Activated CD4-positive, alpha-beta T cell treated with anti-CD3 and anti-CD28 coated beads for 36 hours (primary cell): ENCODE results near the gene GPSM1. TPM values are rescaled to one million over a fixed set of nuclear protein-coding genes. Genes with fewer than 3 reads are reported as not detected.
A peak's percentile ranks its signal among the peaks of the same experiment; 100 is the strongest.

Experiments
- ATAC-seq: fragments of 200-7000 bp; cut with Tn5 transposase; one replicate; pipeline ENCODE4 v1.10.0; 2021; ENCODE audit warnings: mild to moderate bottlenecking, moderate library complexity
- CTCF ChIA-PET: fragments of 350-600 bp; sonication (Branson Sonifier 250); formaldehyde crosslinking; loops from one replicate; lab custom pipeline; 2021; ENCODE audit warnings: antibody characterized with exemption; lab: Charles Lee
- POLR2A ChIA-PET: fragments of 350-600 bp; sonication (Branson Sonifier 250); formaldehyde crosslinking; loops from one replicate; lab custom pipeline; 2021; ENCODE audit warnings: antibody characterized with exemption, inconsistent platforms; lab: Charles Lee
- DNase-seq: peaks from one replicate; pipeline ENCODE4 v3.0.0-alpha.2; 2020
- H3K27ac Mint-ChIP-seq: one replicate; pipeline ENCODE4 v1.8.0; 2021; ENCODE audit warnings: mixed read lengths
- H3K27me3 Mint-ChIP-seq: one replicate; pipeline ENCODE4 v1.8.0; 2021; ENCODE audit warnings: mixed read lengths
- H3K36me3 Mint-ChIP-seq: one replicate; pipeline ENCODE4 v1.8.0; 2021; ENCODE audit warnings: low read depth, mixed read lengths
- H3K4me1 Mint-ChIP-seq: one replicate; pipeline ENCODE4 v1.8.0; 2021; ENCODE audit warnings: mixed read lengths
- H3K4me3 Mint-ChIP-seq: one replicate; pipeline ENCODE4 v1.8.0; 2021; ENCODE audit warnings: mild to moderate bottlenecking, moderate library complexity, mixed read lengths
- H3K9me3 Mint-ChIP-seq: one replicate; pipeline ENCODE4 v1.8.0; 2021; ENCODE audit warnings: low read depth, mixed read lengths
- intact Hi-C, 2 experiments: fragments of 100-400 bp; cut with DNase I in 1 of 2; cut with micrococcal nuclease in 1 of 2; formaldehyde crosslinking; loops; one replicate each; pipeline versions ENCODE4 v1.14.2 to v1.15.1; 2022 to 2024; cut with DNase I, micrococcal nuclease
- total RNA-seq, 2 experiments: library from RNA; stranded (reverse); gene quantifications; one replicate each; pipeline ENCODE4 v1.2.3, GENCODE V29; 2021

GPSM1 gene
- total RNA-seq, 2 experiments from 2014 or later: 9.6 to 10.8 TPM

DNA sequence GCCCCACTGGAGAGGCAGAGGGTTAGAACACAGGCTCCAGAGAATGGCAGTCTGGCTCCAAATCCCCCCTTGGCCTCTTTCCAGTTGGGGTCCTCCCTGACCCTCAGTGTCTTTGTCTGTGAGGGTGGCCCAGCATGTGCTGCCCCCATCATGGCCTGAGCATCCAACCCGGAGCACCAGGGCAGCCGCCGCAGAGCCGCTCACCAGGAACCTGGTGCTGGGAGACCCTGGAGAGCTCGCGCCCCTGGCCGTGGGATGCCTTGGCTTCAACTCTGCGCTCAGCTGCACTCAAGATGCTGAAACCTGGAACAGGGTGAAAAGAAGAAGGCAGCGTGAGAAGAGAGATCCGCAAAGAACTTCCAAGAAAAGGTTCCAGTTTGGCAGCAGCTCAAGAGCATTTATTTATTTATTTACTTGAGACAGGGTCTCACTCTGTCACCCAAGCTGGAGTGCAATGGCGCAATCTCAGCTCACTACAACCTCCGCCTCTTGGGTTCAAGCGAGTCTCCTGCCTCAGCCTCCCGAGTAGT is 27.3 kb upstream of the GPSM1 start:
- ChIA-PET POLR2A (no interaction called here), CTCF (no interaction called here)
- Mint-ChIP-seq H3K9me3 (no peaks in the 10 kb centered on the region), H3K27ac (no peak overlapping the region), H3K4me3 (no peak overlapping the region), H3K4me1 (no peaks in the 10 kb centered on the region), H3K27me3 (no peaks in the 10 kb centered on the region), H3K36me3 (no peaks in the 10 kb centered on the region)
- no peak for ATAC-seq
- intact Hi-C loops: no loop called here
- no peak for DNase-seq

DNA sequence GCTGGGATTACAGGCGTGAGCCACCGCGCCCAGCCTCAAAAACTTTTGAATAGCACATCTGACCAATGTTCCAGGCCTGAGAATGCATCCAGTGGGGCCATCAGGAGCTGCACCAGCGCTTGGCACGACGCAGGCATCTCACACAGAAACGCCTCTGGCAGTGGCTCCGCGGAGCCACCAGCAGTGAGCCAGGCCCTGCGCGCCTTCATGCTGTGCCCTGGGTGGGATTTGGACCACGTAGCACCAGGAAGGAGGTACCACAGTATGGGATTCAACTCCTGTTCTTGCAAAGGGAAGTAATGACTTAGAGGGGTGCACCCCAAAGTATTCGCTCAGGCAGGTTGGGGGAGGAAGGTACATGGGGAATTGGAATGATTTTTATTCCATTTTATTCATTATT is 26.5 kb upstream of the GPSM1 start:
- Mint-ChIP-seq H3K9me3 (no peaks in the 10 kb centered on the region), H3K4me3 (no peak overlapping the region), H3K27me3 (no peaks in the 10 kb centered on the region), H3K36me3 (no peaks in the 10 kb centered on the region), H3K27ac (no peak overlapping the region), H3K4me1 (no peaks in the 10 kb centered on the region)
- no peak for ATAC-seq
- DNase-seq: no peak
- ChIA-PET CTCF (no interaction called here), POLR2A (no interaction called here)
- intact Hi-C loops: no loop called here

DNA sequence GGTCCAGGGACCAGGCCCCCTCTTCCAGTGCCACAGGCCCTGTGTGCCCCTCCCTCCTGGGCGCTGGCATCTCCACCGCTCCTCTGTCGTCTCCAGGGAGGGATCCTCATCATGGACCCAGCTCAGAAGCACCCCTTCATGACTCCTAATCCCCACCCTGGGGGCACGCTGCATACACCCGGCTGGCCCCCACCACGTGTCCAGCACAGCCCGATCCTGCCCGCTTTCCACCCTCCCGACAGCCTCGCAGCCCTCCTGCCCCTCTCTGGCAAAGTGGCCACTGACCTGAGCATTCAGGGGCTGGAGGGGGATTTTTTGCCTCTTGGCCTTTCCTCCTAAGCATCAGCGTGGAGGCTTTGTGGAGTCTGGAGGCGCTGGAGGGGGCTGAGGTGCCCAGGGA is 24.8 kb upstream of the GPSM1 start:
- no peaks in the 10 kb centered on the region for H3K36me3 Mint-ChIP-seq
- no peak overlapping the region for H3K27ac Mint-ChIP-seq
- intact Hi-C loops: no loop called here
- peaks cover 4% of the 10 kb centered on the region for H3K27me3 Mint-ChIP-seq
- POLR2A ChIA-PET: no interaction called here
- DNase-seq (no peak), ATAC-seq (no peak)
- peaks cover 4% of the 10 kb centered on the region for H3K4me1 Mint-ChIP-seq
- H3K4me3 Mint-ChIP-seq: no peak overlapping the region
- CTCF ChIA-PET: interaction anchor here (0.6 kb wide), 1 partner anchor 133 kb away, joined by 4 read pairs; no protein-coding TSS in a partner anchor
- no peaks in the 10 kb centered on the region for H3K9me3 Mint-ChIP-seq

DNA sequence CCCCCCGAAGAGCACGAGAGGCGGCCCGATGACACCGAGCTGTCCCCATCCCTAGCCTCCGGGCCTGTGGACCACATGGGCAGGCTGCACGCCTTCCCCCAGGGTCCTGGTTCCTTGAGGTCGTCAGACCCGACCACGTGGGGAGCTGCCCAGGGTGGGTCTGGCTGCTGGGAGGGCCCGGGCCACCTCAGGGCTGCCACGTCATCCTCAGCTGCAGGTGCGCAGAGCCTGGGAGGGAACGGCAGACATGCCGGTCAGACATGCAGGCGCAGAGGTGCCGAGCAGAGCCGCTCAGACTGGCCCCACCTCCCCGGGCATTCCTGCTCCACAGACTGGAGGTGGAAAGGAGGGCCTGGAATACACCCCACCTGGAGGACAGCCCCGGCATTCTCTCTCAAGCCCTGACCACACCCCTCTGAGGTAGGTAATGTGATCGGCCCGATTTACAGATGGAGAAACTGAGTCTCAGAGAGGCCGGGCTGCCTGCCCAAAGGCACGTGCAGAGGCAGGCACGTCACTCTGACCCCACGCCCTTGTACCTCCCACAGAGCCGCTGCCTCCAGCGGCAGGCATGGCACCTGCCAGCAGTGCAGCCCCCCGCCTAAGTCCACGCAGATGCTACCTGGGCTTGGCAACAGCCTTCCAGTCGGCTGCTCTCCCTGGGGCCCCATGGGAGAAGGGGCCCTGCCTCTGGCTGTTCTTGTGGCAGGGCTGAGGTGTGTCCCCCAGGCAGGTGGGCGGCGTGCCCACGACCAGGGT is 24.1 kb upstream of the GPSM1 start:
- ATAC-seq (no peak), DNase-seq (no peak)
- Mint-ChIP-seq H3K4me1 (peaks cover 4% of the 10 kb centered on the region), H3K27me3 (peaks cover 4% of the 10 kb centered on the region), H3K36me3 (no peaks in the 10 kb centered on the region), H3K9me3 (no peaks in the 10 kb centered on the region), H3K27ac (no peak overlapping the region), H3K4me3 (no peak overlapping the region)
- intact Hi-C loops: no loop called here
- ChIA-PET POLR2A (no interaction called here), CTCF (interaction anchor here (0.6 kb wide), 1 partner anchor 134 kb away, joined by 4 read pairs; no protein-coding TSS in a partner anchor)

DNA sequence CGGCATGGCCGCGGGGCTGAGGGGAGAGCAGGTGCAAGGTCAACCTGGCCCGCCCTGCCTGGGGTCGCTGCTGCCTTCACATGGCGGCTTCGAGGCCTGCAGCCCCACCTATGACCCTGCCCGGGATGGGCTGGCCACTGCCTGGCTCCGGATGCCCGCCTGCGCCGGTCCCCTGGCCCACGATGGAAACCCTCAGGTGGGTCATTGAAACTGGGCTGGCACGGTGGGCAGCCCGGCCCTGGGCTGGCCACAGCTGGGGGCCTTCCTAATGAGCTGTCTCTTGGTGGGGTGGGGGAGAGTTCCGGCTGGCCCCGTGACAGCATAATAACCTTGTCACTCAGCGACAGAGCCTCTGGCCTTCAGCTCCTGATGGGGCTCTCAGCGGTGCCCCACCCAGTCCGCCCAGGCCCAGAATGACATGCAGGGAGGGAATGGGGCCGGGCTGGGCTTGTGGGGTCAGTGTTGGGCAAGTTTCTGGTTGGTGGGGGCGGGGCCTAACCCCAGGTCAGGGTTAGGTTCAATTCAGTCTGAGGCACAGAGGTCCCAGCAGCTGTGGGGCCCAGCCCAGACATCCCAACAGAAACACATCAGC is 23.4 kb upstream of the GPSM1 start, which contains the start of gene CCDC187:
Gene CCDC187 (minus strand): TSS at position 270 of the 592 bp plus-strand sequence. CDS start 264 bp downstream, at position 6.
- intact Hi-C loops: no loop called here
- no peak for DNase-seq

DNA sequence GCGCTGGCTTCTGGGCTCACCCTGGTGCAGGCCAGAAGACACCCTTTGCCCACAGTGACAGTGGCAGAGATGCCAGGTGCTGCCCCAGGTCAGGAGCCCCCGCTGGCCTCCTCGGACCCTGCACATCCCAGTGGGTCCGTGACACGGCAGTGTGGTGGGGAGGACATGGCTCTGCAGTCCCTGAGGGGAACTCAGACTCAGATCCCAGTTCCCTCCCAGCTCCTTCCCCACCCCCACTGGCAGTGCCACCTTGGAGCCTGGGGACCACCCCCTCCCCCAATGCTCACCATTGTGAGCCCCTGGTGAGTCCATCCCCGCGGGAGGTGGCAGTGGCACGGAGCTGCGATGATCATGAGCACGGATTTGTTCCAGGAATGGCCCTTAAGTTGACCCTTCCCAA is 22.9 kb upstream of the GPSM1 start:
- CTCF ChIA-PET: no interaction called here
- DNase-seq (no peak), ATAC-seq (no peak)
- Mint-ChIP-seq H3K4me1 (peaks cover 4% of the 10 kb centered on the region), H3K27ac (no peak overlapping the region), H3K4me3 (no peak overlapping the region), H3K36me3 (no peaks in the 10 kb centered on the region), H3K9me3 (no peaks in the 10 kb centered on the region), H3K27me3 (peaks cover 4% of the 10 kb centered on the region)
- intact Hi-C loops: no loop called here
- POLR2A ChIA-PET: no interaction called here

More for the DNA sequence above, 23.4 kb upstream of the GPSM1 start, which contains the start of gene CCDC187:
- Mint-ChIP-seq H3K9me3 (no peaks in the 10 kb centered on the region), H3K27ac (no peak within 1 kb of the TSS), H3K36me3 (no peaks in the 10 kb centered on the region), H3K4me1 (peaks cover 4% of the 10 kb centered on the region), H3K27me3 (peaks cover 4% of the 10 kb centered on the region), H3K4me3 (no peak within 1 kb of the TSS)
- ChIA-PET POLR2A (no interaction called here), CTCF (no interaction called here)
- no peak for ATAC-seq

DNA sequence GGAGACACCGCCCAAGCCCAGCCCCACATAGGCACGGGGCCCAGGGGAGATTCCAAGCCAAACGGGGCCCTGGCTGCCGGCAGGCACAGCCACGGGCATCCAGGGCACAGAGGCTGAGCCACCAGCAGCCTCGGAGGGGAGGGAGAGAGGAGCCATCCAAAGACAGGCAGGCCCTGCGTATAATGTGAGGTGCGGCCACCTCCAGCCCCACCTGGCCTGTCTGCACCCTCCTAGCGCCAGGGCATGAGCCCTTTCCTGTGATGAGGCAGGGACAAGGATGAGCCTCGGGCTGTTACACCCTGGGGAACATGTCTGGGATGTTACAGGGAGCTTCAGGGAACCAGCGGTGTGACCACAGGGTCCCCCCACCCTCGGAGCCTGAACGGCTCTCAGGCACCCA is 22.4 kb upstream of the GPSM1 start:
- ChIA-PET CTCF (no interaction called here), POLR2A (no interaction called here)
- no peak overlapping the region for H3K4me3 Mint-ChIP-seq
- H3K4me1 Mint-ChIP-seq: peaks cover 4% of the 10 kb centered on the region
- no peaks in the 10 kb centered on the region for H3K36me3 Mint-ChIP-seq
- intact Hi-C loops: no loop called here
- H3K9me3 Mint-ChIP-seq: no peaks in the 10 kb centered on the region
- ATAC-seq (no peak), DNase-seq (no peak)
- H3K27ac Mint-ChIP-seq: no peak overlapping the region
- H3K27me3 Mint-ChIP-seq: peaks cover 4% of the 10 kb centered on the region

DNA sequence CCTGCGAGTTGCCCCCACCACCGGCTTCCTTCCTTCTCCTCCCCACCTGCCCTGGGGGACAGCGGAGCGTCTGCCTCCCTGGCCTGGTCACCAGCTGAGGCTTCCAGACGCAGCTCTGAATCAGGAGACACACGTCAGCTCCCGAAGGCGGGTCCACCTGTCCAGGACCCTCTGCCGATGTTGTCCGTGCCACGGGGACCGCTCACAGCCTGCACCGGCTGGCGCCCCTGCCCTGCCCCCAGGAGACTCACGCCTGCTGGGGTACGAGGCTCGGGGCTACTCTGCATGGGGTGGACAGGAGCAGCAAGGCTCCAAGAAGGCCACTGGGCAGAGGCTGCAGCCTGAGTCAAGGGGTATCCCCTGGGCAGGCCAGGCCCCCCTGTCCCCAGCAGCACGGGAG is 21.5 kb upstream of the GPSM1 start:
- ATAC-seq (no peak), DNase-seq (no peak)
- ChIA-PET CTCF (no interaction called here), POLR2A (no interaction called here)
- H3K27ac Mint-ChIP-seq: no peak overlapping the region
- H3K9me3 Mint-ChIP-seq: no peaks in the 10 kb centered on the region
- H3K4me1 Mint-ChIP-seq: peaks cover 4% of the 10 kb centered on the region
- no peaks in the 10 kb centered on the region for H3K36me3 Mint-ChIP-seq
- intact Hi-C loops: no loop called here
- peaks cover 4% of the 10 kb centered on the region for H3K27me3 Mint-ChIP-seq
- no peak overlapping the region for H3K4me3 Mint-ChIP-seq

DNA sequence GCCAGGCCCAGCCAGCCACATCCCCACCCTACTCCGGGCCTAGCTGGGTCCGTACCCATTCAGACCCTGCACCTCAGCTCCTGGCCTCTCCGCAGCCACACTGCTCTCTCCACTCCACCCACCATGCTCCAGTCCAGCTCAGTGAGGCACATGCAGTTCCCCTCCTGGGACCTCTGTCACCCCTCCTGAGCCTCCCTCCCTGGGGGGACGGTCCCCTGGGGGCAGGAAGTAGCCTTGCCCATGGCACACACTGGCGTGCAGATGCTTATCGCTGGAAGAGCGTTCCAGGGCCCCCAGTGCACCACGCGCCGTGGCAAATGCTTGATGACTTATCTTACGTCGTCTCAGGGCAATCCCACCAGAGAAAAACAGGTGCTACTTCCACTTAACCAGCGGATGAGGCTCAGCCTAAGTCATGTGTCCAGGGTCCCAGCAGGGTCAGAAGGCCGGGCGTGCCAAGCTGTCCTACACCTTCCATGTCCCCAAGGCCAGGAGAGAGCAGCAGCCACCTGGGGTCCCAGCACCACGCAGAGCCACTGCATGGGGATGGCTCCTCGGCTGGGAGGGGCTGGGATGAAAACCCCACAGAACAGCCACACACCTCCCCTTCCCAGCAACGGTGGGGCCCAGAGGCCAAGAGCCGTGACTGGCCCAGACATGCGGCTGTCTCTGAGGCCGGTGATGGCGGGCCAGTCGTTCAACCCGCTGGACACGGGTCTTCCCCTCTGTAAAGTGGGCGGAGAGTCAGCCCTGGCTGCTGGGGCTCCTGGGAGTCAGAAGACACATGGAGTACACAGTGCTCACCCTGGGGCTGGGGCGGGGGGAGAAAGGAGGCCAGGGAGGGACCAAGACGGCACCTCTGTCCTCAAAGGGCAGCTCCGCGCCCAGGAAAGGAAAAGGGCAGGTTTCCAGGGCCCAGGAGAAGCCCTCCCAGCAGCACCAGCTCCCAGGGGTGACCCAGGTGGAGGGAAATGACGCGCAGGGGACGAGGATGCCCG is 20.8 kb upstream of the GPSM1 start:
- intact Hi-C loops: no loop called here
- H3K27ac Mint-ChIP-seq: no peak overlapping the region
- ATAC-seq: peak; percentile 43
- H3K4me1 Mint-ChIP-seq: peaks cover 4% of the 10 kb centered on the region
- ChIA-PET POLR2A (no interaction called here), CTCF (no interaction called here)
- no peaks in the 10 kb centered on the region for H3K36me3 Mint-ChIP-seq
- H3K27me3 Mint-ChIP-seq: peaks cover 4% of the 10 kb centered on the region
- peak; percentile 24 for DNase-seq
- no peaks in the 10 kb centered on the region for H3K9me3 Mint-ChIP-seq
- H3K4me3 Mint-ChIP-seq: no peak overlapping the region

DNA sequence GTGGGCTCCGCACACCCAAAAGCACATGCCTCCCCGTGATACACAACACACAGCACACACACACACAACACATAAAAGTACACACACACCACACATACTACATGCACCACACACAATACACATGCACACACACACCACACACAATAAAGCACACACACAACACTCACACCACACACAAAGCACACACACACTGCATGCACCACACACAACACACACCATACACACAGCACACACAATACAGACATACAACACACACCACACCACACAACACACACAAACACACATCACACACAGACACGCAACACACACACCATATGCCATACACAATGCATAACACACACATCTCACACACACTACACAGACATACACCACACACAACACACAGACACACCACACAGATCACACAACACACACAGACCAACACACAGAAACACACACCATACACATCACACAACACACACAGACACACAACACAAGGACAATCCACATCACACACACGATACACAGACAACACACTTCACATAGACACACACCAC is 20.1 kb upstream of the GPSM1 start:
- ATAC-seq (no peak), DNase-seq (no peak)
- ChIA-PET CTCF (no interaction called here), POLR2A (no interaction called here)
- H3K4me3 Mint-ChIP-seq: no peak overlapping the region
- no peaks in the 10 kb centered on the region for H3K9me3 Mint-ChIP-seq
- intact Hi-C loops: no loop called here
- no peaks in the 10 kb centered on the region for H3K36me3 Mint-ChIP-seq
- peaks cover 4% of the 10 kb centered on the region for H3K27me3 Mint-ChIP-seq
- H3K4me1 Mint-ChIP-seq: peaks cover 4% of the 10 kb centered on the region
- no peak overlapping the region for H3K27ac Mint-ChIP-seq
